GM21526 (cell line): ENCODE results near the gene FAM83F.
"Not testable (repeated sequence)": the region's sequence is repeated elsewhere in the genome, so short reads cannot be mapped to it uniquely, and the experiment has no call there.

Source experiments
- ATAC-seq: cut with Tn5 transposase; IDR thresholded peaks from one replicate; pipeline ENCODE4 v1.9.1; 2021; ENCODE audit warnings: moderate library complexity; ENCODE audit not compliant: unreplicated experiment, low FRiP score

Gene FAM83F

DNA sequence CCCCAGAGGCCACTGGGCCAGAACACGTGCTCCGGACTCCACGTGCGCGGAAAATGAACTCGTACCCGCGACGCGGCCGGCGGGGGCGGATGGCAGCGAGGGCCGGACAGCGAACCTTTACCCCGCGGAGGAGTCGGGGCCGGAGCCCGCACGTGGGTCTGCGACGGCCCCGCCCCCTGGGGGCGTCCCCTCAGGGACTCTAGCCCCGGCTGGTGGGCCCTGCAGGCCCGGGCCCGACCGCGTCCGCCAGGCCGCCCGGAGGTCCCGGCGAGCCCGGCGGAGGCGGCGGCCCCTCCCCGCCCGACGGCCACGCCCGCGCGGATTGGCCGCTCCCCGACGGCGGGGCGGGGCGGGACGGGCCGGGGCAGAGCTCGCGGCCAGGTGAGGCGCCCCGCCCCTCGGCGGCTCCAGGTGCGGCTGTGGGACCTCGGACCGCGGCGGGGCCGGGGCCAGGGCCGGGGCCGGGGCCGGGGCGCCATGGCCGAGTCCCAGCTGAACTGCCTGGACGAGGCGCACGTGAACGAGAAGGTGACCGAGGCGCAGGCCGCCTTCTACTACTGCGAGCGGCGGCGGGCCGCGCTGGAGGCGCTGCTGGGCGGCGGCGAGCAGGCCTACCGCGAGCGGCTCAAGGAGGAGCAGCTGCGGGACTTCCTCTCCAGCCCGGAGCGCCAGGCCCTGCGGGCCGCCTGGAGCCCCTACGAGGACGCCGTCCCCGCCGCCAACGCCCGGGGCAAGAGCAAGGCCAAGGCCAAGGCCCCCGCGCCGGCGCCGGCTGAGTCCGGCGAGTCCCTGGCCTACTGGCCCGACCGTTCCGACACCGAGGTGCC, at the start of gene FAM83F:
TSS of gene FAM83F (plus strand) at position 389 of the 827 bp plus-strand sequence. CDS start at position 478, 89 bp downstream.
- ATAC-seq = no peak

DNA sequence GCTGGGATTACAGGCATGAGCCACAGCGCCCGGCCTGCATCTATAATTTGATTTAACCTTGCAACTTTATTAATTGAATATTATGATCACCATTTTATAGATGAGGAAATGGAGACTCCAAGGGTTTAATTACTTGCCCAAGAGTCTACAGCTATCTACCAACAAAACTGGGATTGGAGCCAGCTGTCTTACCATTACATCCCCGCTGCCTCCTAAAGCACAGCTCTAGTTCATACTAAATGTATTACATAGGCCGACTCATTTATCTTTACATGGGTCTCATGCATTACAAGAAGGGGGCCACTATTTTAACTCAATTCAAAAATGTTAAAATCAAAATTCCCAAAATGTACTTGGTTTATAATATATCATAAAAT, 48.6 kb upstream of the FAM83F start:
- no peak for ATAC-seq

DNA sequence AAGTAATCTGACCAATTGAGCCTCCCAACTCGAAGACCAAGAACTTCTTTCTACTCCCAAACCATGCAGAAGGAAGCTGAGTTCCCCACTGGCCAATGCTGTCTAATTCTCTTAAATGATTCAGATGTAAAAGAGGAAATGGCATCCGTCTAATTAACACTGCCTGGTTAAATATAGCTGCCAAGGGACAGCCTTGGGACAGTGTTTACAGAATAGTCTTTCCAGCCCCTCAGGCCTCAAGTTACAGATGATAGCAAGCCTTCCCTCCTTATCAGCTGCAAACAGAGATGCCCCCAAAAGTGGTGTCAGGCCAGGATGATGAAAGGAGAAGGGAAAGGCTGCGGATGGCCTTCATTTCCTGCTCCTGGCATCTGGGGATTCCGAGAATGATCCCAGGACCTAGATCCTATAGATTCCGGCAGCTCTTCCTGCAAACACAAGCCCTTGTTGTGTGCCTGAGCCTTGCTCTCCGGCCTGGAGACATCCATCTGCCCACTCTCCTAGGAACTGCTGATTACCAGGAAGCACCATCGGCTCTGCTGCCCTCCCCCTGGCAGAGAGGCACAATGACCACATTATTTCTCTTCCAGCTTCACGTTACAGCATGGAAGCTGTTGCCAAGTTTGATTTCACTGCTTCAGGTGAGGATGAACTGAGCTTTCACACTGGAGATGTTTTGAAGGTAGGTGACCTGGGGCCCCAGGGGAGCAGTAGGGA, 48.1 kb upstream of the FAM83F start:
- ATAC-seq = no peak

DNA sequence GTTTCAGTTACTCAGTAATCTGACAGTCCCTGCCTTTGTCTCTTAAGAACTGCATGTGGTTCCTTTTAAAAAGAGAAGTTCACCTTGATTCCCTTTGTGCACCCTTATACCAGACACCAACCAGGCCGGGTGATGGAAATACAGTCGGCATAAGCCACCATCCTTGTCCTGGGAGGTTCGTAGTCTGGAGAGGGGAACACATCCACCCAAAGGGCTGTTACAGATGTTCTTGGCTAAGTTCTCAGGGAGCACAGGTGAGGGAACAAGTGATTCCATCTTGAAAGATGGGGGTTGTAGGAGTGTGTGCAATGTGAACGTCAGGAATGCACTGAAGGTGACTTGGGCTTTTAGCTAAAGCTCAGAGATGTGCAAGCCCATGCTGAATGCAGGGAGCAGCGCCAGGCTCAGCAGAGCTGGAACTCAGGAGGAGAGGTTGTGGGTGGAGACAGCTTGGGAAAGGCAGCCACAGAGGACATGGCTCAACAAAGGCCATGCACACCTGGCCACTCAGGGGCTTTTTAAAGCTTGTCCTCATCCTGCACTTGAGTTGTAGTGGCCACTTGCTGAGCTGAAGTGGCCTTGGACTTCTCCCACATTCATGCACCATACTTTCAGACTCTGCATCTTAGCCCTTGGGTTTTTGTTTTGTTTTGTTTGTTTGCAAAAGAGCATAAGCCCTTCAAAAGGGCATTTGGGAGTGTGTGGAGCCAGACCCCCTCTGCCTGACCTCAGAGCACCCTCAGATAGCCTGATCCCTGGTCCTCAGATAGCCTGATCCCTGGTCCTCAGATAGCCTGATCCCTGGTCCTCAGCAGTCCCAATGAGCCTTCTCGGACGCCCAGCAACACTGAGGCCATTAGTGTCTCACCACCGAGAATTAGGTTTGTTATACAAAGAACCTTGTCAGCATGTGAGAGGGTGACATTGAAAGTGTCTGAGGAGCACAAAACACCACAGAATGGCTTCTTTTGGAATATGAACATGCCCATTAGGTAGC, 47.2 kb upstream of the FAM83F start:
- ATAC-seq = no peak

DNA sequence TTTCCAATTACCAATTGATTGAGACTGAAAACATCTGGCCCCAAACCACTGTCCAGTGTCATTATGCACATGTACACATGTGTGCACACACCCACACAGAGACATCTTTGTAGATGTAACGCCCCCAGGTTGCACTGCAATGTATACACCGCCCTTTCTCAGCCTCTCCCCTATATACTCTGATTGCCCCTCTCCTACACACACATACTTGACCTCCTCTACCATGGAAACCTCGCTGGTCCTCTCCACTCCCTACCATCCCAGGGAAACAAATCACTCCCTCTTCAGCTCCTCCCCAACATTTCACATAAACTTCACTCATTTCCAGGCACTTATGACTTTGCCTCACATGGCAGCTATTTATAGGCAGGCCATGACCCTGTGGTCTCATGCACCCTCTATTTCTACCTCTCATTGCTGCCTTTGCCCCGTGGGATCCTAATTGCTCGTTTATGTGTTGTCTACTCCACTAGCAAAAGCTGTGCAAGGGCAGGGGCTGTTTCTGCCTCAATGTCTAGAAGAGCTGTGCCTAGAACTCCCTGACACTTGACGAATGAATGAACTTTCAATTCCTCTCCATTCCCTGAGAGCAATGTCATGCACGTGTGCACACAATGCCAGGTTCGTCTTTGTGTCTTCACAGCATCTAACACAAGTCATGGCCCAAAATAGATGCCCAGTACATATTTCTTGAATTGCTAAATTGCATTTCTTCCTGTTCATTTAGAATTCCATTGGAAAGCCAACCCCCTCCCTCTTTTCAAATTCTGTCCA, 44.6 kb upstream of the FAM83F start:
- ATAC-seq = no peak

DNA sequence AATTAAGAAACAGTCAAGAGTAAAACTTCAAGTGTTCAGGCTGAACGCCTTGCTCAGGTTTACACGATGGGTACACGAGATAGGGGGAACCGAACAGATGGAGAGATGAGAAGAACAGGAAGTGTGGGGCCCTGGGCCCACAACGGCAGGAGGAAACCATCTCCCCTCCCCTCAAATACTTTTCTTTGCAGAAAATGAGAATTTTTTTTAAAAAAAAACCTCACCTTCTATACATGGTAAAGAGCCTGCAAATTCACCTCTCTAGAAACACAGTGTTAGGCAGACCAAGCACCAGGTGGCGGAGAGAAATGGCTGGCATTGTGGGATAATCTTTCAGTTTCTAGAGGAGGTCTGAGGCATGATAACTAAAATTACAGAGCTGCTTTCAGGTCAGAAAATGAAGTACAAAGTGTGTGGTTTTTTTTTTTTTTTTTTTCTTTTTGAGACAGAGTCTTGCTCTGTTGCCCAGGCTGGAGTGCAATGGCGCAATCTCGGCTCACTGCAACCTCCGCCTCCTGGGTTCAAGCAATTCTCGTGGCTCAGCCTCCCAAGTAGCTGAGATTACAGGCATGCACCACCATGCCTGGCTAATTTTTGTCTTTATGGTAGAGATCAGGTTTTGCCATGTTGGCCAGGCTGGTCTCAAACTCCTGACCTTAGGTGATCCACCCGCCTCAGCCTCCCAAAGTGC, 43.0 kb upstream of the FAM83F start:
- not testable (repeated sequence) for ATAC-seq

DNA sequence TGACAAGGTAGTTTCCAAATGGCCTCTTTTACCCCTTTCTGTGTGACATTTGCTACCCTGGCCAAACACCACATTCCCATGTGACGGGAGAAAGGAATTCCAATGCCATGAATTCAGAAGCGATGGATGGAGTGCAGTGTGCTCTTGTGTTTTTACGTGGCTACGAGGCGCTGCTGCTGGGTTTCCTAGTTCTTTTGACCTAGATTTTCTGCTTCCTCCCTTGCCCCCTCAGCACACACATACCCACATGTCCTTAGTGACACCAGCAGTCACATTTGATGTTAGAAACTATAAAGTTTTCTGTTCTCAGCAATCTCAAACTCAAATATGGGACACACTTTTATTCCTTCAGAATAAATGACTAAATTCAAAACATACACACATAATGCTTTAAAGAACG, 42.4 kb upstream of the FAM83F start:
- no peak for ATAC-seq

DNA sequence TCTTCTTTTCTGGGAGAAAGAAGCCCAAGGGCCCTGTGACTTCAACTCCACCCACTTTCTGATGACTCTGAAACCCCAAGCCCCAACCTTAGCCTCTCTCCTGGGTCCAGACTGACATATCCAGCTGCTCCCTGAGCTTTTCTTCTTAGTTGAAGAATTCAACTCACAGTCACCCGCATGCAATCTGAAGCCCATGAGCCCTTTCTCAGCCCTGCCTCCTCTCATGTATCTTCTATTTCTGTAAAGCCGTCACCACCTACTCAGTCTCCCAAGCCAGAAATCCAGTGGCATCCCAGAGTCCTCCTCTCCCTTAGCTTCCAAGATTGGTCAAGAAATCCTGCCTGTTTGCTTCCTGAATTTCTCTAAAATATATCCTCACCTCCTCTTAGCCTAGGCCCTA, 41.7 kb upstream of the FAM83F start:
- ATAC-seq = no peak

DNA sequence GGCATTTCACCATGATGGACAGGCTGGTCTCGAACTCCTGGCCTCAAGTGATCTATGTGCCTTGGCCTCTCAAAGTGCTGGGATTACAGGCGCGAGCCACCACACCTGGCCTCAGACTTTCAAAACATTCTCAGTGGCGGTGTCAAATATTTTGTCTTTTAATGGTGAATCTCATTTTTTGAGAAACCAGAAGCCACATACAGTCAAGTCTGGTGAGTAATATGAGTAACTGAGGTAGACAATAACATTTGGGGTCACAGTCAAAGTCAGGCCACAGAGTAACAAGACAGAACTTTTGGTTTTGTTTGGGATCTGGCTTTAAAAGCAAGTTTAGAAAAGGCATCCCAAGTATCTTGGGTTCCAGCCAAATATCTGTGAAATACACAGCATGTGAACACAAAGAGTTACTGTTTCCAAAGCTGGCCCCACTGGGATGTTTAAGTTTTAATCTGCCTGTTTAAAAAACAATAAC, 40.1 kb upstream of the FAM83F start:
- ATAC-seq = no peak

DNA sequence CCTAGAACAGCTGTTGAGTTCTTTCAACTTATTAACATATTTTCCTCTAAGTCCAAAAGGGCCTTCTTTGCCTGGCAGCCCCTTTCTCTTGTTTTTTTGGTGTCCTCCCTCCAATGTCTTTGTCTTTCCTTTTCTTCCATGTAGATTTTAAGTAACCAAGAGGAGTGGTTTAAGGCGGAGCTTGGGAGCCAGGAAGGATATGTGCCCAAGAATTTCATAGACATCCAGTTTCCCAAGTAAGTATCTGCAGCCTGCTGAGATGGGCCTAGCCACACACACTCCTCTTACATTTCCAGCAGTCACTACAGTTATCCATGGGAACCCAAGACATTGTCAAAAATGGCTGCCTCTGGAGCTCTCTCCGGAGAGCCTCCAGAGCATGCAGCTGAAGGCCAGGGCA, 39.1 kb upstream of the FAM83F start:
- no peak for ATAC-seq

DNA sequence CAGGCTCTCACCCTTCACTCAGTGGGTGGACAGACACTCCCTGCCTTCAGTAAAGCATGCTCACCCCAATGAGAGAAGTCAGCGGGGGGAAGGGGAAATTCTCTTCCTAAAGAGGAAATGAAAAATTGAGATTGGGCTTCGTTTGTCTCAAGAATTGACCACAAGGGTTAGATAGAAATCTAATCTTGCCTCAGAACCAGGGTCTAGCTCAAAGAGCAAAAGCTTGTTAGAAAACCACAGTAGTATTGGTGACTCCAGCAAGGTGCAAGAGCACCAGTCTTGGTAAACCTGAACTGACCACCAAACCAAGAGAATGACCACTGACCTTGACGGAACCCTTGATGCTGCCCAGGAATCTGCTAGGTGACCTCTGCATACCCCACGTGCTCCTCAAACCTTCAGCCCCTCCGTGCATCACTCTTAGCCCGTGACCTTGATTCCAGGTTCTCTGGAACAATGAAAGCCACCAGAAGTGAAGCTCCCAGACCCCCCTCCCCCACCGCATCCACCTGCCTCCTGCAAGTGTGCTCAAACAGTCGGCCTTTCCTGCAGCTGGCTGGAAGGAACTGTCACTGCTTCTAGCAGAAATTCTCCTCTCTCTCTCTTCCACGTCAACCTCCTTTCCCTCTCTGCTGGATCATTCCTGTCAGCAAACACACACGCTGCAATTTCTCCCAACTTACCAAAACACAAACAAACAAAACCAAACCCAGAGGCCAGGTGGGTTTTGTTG, 37.7 kb upstream of the FAM83F start:
- ATAC-seq = no peak

DNA sequence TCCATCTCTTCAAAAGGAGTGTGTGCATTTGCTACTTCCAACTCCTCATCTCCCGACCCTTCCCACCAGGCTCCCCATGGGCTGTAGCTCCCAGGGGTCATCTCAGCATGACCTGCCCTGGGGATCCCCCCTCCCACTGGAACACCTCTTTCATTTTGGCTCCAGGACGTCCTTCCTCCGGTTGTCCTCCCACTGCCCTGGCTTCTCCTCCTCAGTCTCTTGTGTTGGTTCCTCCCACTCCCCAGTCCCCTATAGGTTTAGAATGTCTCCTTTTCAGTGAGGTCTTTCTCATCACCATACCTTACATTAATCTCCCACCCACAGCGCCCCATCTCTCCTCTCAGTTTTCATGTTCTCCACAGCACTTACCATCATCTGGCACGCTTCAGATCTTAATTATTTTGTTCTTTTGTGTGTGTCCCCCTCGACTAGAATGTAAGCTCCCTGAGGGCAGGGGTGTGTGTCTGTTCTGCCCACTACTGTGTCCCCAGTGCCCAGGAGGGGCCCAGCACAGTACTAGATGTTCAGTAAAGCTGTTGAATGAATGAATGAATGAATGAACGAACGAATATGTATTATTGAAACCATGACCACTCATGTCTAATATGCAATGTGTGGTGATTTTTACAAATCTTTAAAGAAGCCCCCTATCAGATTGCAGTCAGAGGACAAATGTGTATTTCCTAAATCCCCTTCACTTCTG, 36.6 kb upstream of the FAM83F start:
- ATAC-seq = no peak

DNA sequence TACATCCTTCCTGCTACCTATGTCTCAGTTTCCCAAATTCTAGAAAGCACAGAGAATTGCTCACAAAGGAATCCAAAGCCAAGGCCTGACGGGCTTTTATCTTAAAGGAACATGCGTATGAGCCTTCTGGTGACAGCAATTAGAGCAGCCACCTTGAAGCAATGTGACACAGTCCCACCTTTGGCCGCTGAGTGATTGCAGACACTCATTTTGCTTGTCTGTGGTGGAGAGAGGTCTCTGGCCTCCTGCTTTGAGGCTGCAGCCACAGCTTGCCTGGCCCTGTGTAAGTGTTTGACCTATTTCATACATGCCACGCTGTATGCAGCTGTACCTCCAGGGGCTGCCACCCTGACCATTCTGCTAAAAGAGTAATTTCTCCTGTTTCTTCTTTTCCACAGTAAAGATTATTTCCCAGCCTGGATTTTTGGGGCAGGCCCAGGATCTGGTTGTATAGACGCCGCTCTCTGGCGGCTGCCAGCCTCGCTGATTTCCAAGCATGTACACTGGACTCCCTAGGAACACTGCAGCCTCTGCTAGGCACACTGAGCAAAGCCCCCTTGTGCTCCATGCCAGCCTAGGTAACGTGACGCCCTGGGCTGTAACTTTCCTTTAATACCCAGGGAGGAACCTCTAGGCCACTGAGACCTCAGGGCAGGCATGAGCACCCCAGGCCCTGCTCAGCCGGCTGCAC, 35.7 kb upstream of the FAM83F start:
- no peak for ATAC-seq

DNA sequence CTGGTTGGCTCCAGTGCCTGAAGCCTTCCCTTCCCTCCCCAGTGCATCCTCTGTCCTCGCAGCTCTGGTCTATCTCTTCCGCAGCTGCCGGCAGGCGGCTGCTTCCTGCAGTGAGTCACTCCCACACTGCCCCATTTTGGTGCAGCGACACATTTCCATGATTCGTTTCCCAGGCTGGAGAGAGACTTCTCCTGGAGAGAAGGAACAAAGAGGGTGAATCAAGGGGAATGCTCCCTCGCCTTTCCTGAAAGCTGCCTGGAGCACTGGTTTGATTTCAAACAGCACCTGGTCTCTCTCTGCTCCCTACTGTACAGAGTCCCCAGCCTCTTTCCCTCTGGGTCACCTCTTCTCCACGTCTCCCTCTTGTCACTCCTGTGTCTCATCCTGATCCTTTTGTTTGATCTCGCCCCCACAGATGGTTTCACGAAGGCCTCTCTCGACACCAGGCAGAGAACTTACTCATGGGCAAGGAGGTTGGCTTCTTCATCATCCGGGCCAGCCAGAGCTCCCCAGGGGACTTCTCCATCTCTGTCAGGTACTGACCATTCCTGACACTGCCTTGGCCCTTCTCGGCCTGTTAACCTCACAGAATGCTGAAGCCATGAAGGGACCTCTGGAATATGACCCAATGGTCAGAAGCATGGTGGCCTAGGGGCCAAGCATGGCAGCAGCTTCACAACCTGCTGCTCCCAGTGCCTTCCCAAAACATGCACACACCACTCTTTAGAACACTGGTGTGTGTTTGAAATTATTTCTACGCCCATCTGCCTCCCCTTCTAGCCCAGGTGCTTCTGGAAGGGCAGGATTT, 34.9 kb upstream of the FAM83F start, which contains the start of gene TMA7B:
TSS of gene TMA7B (plus strand) at position 758 of the 808 bp plus-strand sequence. CDS start 3,978 bp downstream, outside the sequence.
- no peak for ATAC-seq

DNA sequence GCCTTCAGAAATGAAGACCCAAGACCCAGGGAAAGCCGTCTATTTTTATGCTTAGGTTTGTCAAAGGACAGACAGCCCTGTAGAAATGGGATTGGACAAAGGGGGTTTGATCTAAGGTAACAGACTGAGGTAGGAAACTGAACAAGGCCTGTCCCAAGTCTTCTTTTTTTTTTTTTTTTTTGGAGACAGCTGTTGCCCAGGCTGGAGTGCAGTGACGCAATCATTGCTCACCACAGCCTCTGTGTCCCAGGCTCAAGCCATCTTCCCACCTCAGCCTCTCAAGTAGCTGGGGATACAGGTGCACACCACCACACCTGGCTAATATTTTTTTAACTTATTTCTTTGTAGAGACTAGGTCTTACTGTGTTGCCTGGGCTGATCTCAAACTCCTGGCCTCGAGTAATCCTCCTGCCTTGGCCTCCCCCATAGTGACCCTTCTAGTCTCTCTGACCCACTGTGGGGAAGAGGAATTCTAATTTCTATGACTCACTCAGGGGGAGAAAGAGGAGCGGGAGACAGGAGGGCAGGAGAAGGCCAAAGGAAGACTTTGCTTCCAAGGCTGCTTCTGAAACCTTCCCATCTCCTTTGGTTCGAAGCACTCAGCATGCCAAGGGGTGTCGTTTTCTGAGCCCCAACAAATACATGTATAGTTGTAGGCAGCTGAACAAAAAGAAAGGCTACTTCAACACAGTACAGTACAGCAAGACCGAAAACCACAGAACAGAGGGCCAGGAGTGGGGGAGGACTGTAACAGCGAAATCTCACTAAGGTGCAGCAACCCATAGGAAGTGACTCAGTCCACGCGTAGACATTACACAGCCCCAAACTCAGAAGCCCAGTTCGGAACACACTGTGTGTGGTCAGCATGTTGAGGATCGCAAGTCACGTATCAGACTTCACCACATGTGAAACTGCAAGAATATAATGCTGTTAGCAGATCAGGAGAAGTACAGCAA, 33.7 kb upstream of the FAM83F start:
- no peak for ATAC-seq
